Muscle of leg (tissue), 11 donors: ENCODE results near the gene FUT7. TPM values are rescaled to one million over a fixed set of nuclear protein-coding genes. Genes with fewer than 3 reads are reported as not detected.
"Not testable (repeated sequence)": the region's sequence is repeated elsewhere in the genome, so short reads cannot be mapped to it uniquely, and the experiment has no call there.

Source experiments
- DNase-seq: peaks from one replicate; pipeline ENCODE4 v3.0.0; 2013
- H3K27ac ChIP-seq: one replicate; pipeline ENCODE4 v1.5.1; 2013; ENCODE audit warnings: mild to moderate bottlenecking, low read length, control low read depth
- H3K27me3 ChIP-seq: one replicate; pipeline ENCODE4 v1.6.1; 2013; ENCODE audit warnings: low read length; ENCODE audit not compliant: control insufficient read depth, insufficient read depth
- H3K36me3 ChIP-seq: one replicate; pipeline ENCODE4 v1.6.1; 2013; ENCODE audit warnings: low read length; ENCODE audit not compliant: control insufficient read depth, insufficient read depth
- H3K4me1 ChIP-seq: one replicate; pipeline ENCODE4 v1.6.1; 2013; ENCODE audit warnings: low read length; ENCODE audit not compliant: control insufficient read depth, insufficient read depth
- H3K4me3 ChIP-seq: one replicate; pipeline ENCODE4 v1.5.1; 2013; ENCODE audit warnings: low read length, control low read depth
- H3K9me3 ChIP-seq: replicated peaks from 2 replicates; pipeline ENCODE4 v1.6.1; 2013; ENCODE audit warnings: low read depth, low read length; ENCODE audit not compliant: control insufficient read depth
- WGBS: methylation state at CpG from one replicate; pipeline ENCODE4 v1.1.5; 2013; ENCODE audit warnings: missing lambda C conversion rate; ENCODE audit not compliant: insufficient coverage; 5-methylcytosine and 5-hydroxymethylcytosine counted together
- polyA plus RNA-seq, 8 donors: library from polyadenylated mRNA; unstranded; fragments of 120-200 nt; gene quantifications; one replicate each; pipeline versions ENCODE4 v1.2.1 to v1.2.3, GENCODE V29; 2013; ENCODE audit warnings: inconsistent platforms in 1 of 8, low replicate concordance in 1 of 8; ENCODE audit not compliant: insufficient read length in 8 of 8, insufficient read depth in 1 of 8
- total RNA-seq: library from RNA; stranded (reverse); fragments of 120-200 nt; gene quantifications from one replicate; pipeline ENCODE4 v1.2.4, GENCODE V29; 2013

FUT7 gene
- total and polyA plus RNA-seq, 9 donors: 0.05 to 0.16 (median 0.10) TPM; not detected in 5

DNA sequence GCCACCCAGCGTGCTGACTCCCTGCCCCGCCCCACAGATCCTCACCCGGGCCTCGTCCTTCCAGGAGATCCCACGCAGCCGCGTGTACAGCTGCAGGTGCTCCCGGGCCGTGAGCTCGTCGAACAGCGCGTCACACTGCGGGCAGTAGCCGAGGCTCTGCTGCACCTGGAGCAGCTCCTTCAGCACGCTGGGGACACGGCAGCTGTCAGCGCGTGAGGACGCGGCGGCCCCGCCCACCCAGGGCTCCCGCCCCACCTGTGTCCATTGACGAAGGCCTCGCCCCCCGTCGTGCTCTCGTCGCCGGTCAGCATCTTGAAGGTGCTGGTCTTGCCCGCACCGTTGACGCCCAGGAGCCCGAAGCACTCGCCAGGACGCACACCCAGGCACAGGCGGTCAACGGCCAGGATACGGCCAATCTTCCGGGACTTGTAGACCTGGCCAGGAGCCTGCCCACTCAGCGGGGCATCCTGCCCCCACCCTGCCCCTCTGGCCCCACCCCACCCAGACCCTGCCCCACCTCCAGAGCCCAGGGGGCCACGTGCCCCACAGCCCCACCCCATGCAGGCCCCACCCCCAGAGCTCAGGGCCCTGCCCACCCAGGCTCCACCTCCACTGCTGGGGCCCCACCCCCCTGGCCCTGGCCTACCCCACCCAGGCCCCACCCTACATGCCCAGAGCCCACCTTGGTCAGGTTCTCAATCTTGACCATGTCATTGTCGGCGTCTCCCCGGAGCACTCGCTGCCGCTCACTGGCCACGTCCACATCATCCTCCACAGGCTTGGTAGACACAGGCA, 21.8 kb downstream of the FUT7 start:
- WGBS: 92% methylated on average over 47 of the region's 49 CpGs
- no peak for DNase-seq
- no peak overlapping the region for H3K4me3 ChIP-seq
- no peaks in the 10 kb centered on the region for H3K27me3 ChIP-seq
- no peak overlapping the region for H3K27ac ChIP-seq
- H3K4me1 ChIP-seq: peaks cover 22% of the 10 kb centered on the region
- no peaks in the 10 kb centered on the region for H3K9me3 ChIP-seq
- peaks cover 30% of the 10 kb centered on the region for H3K36me3 ChIP-seq

GRCh38 chr9:137009217-137009616, 22.7 kb downstream of the FUT7 start:
- WGBS: 82% methylated on average over 12 of the region's 18 CpGs

DNA sequence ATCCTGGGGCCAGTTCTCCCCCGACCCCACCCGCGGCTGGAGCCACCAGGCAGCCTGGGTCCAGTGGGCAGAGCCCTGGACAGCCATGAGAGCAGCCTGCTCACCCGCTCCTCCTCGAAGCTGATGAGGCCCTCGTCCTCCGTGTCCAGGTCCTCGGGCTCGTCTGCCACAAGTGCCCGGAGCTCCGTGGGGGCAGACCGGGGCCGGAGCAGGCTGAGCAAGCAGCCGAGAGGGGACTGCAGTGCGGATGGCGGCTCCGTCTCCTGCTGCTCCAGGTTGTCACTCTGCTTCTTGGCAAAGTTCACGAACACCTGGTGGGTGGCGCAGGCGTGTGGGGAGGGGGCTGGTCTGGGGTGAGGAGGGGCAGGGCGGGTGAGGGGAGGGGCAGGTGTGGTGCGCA, 23.6 kb downstream of the FUT7 start:
- no peaks in the 10 kb centered on the region for H3K27me3 ChIP-seq

More at GRCh38 chr9:137009217-137009616, 22.7 kb downstream of the FUT7 start:
- Histone ChIP-seq H3K27me3 (no peaks in the 10 kb centered on the region), H3K4me1 (peaks cover 22% of the 10 kb centered on the region), H3K36me3 (peaks cover 26% of the 10 kb centered on the region), H3K27ac (no peak overlapping the region), H3K4me3 (no peak overlapping the region), H3K9me3 (no peaks in the 10 kb centered on the region)
- no peak for DNase-seq

DNA sequence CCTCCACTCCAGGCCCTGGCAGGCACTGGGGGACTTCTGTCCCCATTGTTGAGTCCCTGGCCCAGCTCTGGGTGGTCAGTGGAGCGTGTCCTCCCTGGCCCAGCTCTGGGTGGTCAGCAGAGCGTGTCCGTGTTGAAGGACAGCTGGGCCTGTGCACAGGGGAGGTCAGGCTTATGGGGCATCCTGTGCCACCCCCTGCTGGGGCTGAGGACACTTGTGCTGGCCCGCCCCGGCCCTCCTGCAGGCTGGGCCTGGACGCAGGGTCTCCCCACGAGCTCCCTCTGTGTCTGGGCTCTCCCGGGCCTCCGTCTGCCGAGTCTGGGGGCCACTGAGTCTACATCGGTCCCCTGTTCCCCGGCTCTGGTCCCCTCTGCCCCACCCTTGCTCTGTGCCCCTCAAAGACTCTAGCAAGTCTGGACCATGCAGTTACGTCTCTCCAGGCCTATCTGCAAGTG, 24.0 kb downstream of the FUT7 start:
- no peak for DNase-seq
- Histone ChIP-seq H3K4me1 (peaks cover 22% of the 10 kb centered on the region), H3K27ac (no peak overlapping the region), H3K4me3 (no peak overlapping the region), H3K27me3 (no peaks in the 10 kb centered on the region), H3K9me3 (no peaks in the 10 kb centered on the region), H3K36me3 (peaks cover 20% of the 10 kb centered on the region)
- WGBS: 71% methylated on average over 12 of the region's 13 CpGs

More for the DNA sequence above, 23.6 kb downstream of the FUT7 start:
- Histone ChIP-seq H3K4me1 (peaks cover 22% of the 10 kb centered on the region), H3K36me3 (peaks cover 20% of the 10 kb centered on the region), H3K9me3 (no peaks in the 10 kb centered on the region), H3K4me3 (no peak overlapping the region), H3K27ac (no peak overlapping the region)
- 80% methylated on average over 20 of the region's 22 CpGs for WGBS
- DNase-seq: no peak

GRCh38 chr9:137007108-137007815, 24.6 kb downstream of the FUT7 start:
- no peak overlapping the region for H3K27ac ChIP-seq
- H3K36me3 ChIP-seq: peaks cover 15% of the 10 kb centered on the region
- H3K4me3 ChIP-seq: no peak overlapping the region
- H3K4me1 ChIP-seq: peaks cover 22% of the 10 kb centered on the region
- no peaks in the 10 kb centered on the region for H3K27me3 ChIP-seq
- peak; percentile 57 for DNase-seq
- no peaks in the 10 kb centered on the region for H3K9me3 ChIP-seq
- WGBS: 59% methylated on average over 21 of the region's 30 CpGs

GRCh38 chr9:137006116-137007003, 25.5 kb downstream of the FUT7 start:
- no peak for DNase-seq
- H3K36me3 ChIP-seq: peaks cover 9% of the 10 kb centered on the region
- H3K4me1 ChIP-seq: peaks cover 22% of the 10 kb centered on the region
- H3K27me3 ChIP-seq: no peaks in the 10 kb centered on the region
- H3K4me3 ChIP-seq: no peak overlapping the region
- H3K9me3 ChIP-seq: no peaks in the 10 kb centered on the region
- no peak overlapping the region for H3K27ac ChIP-seq
- 53% methylated on average over 21 of the region's 24 CpGs for WGBS

DNA sequence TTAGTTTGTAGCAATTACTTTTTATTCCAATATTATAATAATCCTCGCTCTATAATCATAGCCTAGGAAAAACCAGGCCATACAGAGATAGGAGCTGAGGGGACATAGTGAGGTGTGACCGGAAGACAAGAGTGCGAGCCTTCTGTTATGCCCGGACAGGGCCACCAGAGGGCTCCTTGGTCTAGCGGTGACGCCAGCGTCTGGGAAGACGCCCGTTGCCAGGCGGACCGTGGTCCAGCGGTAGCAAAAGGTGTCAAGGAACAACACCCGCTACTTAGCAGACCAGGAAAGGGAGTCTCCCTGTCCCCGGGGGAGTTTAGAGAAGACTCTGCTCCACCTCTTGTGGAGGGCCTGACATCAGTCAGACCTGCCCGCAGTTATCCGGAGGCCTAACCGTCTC, 27.6 kb downstream of the FUT7 start:
- not testable (repeated sequence) for DNase-seq, H3K36me3 ChIP-seq, H3K27me3 ChIP-seq, H3K9me3 ChIP-seq, H3K27ac ChIP-seq, H3K4me3 ChIP-seq
- 24% methylated on average over 11 of the region's 17 CpGs for WGBS
- peaks cover 22% of the 10 kb centered on the region for H3K4me1 ChIP-seq

DNA sequence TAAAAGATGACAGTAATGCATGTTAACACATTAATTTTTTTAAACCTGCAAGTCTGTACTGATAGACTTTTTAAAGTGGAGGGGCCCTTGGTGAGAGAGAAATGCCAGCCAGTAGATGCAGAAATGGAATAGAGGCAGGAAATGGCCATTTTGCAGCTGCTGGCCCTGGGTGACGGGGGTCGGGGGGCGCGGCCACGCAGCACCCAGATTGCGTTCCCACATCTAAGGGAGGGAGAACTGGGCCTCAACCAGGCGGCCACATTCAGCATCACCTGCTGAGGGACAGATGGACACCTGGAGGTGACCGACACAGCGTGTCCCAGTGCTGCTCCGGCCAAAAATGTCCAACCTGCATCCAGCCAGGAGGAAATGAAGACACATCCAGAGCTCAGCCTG, 29.2 kb downstream of the FUT7 start:
- no peak for DNase-seq
- no peaks in the 10 kb centered on the region for H3K9me3 ChIP-seq
- WGBS: 70% methylated on average over 10 of the region's 10 CpGs
- H3K27me3 ChIP-seq: peaks cover 3% of the 10 kb centered on the region
- H3K4me1 ChIP-seq: peaks cover 14% of the 10 kb centered on the region
- no peaks in the 10 kb centered on the region for H3K36me3 ChIP-seq
- no peak overlapping the region for H3K27ac ChIP-seq
- no peak overlapping the region for H3K4me3 ChIP-seq

DNA sequence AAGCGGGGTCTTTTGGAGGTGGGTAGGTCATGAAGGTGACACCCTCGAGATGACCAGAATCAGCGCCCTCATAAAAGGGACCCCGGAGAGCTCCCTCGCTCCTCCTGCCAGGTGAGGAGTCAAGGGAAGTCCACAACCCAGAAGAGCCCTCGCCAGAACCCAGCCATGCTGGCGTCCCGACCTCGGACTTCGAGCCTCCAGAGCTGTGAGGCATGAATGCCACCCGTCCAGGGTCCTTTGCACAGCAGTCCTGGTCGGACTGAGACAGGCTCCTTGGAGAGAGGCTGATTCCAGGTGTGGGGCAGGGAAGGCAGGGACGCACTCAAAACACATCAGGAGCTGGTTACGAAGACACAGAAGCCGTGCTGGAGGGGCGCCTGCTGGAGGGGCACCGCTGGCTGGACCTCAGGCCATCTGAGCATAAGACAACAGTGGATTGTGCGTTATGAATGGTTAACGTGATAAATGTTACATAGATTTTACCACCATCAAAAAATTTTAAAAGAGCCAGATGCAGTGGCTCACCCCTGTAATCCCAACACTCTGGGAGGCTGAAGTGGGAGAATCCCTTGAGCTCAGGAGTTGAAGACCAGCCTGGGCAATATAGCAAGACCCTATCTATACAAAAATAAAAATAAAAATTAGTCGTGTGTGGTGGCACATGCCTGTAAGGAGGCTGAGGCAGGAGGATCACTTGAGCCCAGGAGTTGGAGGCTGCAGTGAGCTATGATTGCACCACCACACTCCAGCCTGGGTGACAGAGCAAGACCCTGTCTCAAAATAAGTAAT, 29.8 kb downstream of the FUT7 start:
- Histone ChIP-seq H3K36me3 (no peaks in the 10 kb centered on the region), H3K4me1 (peaks cover 8% of the 10 kb centered on the region), H3K27ac (no peak overlapping the region), H3K9me3 (no peaks in the 10 kb centered on the region), H3K27me3 (peaks cover 9% of the 10 kb centered on the region), H3K4me3 (no peak overlapping the region)
- 75% methylated on average over 13 of the region's 20 CpGs for WGBS
- DNase-seq: no peak
